ENCODE data around the gene EPN2. TPM values are rescaled to one million over a fixed set of nuclear protein-coding genes. Genes with fewer than 3 reads are reported as not detected.
"Not testable (repeated sequence)": the region's sequence is repeated elsewhere in the genome, so short reads cannot be mapped to it uniquely, and the experiment has no call there.

The EPN2 gene
- total RNA-seq, 1 donor from 2014 or later, result 10.5 TPM

DNA sequence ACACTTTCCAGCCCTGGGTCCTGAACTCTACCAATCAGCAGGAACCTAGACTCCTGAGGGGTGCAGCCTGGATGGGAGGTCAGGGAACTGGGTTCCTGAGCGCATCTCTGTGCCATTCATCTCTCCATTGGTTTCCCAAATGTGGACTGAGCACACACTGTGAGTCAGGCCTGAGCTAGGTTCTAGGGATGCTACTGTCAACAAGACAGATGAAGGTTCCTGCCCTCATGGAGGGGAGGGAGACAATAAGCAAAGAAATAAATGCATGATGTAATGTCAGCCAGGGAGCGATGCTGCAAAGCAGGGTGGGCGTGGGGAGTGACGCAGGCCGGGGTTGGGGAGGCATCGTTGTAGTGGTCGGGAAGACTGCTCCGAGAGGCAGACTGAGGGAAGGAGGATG, 17.0 kb upstream of the EPN2 start:
- H3K27ac Mint-ChIP-seq; H3K36me3 Mint-ChIP-seq (ENCODE audit: low read depth); intact Hi-C loops (cut with micrococcal nuclease); H3K4me3 Mint-ChIP-seq (ENCODE audit: low read depth); H3K4me1 Mint-ChIP-seq (ENCODE audit: low read depth); DNase-seq (ENCODE audit: low spot score); H3K27me3 Mint-ChIP-seq (ENCODE audit: low read depth); H3K9me3 Mint-ChIP-seq: not testable (repeated sequence)

DNA sequence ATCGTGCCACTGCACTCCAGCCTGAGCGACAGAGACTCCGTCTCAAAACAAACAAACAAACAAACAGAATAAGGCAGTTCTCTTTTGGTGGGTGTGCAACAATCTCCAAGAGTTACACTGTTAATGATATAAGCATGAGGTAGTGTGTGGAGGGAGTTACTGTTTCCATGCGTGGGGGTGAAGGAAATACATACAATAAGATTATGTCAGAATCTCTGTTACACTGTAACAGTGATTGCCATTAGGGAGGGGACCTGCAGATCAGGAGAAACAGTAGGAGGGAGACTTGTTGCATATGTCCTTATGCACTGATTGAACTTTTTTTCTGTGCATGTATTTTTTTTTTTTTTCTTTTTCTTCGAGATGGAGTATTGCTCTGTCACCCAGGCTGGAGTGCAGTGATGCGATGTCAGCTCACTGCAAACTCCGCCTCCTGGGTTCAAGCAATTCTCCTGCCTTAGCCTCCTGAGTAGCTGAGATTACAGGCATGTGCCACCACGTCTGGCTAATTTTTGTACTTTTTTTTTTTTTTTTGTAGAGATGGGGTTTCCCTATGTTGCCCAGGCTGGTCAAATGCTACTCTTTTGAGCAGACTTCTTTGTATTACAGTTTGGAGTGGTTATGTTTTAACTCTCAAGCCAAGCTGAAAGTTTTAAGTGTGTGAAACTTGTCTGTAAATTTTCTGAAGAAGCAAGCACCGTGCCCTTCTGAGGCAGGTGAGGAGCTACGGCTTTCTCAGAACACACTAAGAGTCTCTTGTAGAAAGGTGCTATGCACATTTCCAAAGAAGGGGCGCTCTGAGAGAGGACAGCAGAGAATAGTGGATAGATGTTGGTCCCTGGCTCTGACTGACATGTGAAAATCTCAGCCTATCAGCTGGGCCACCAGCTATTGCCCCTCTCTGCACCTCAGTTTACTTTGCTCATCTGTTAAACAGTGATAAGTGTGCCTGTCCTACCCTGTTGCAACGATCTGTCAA, 10.3 kb upstream of the EPN2 start:
- H3K4me1 Mint-ChIP-seq (ENCODE audit: low read depth); H3K4me3 Mint-ChIP-seq (ENCODE audit: low read depth); intact Hi-C loops (cut with micrococcal nuclease); H3K27ac Mint-ChIP-seq; H3K9me3 Mint-ChIP-seq; H3K36me3 Mint-ChIP-seq (ENCODE audit: low read depth); DNase-seq (ENCODE audit: low spot score); H3K27me3 Mint-ChIP-seq (ENCODE audit: low read depth): not testable (repeated sequence)

DNA sequence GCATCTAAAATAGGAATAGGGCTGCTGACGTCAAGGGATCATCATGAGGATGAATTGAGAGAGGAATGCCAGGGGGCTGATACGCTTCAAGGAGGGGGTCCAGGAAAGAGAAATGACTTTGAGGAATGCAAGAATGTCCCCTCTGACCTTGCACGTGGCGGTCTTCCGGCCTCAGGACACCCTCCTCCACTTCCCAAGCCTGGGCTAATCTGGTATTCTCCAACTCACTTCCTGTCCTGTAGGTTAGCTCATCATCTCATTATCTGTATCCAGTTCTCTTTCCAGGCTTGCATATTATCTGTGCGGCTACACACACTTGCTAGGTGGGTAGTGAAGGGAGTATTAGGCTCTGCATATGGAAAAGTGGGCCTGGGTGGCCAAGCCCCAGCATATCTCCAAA, 2.5 kb upstream of the EPN2 start:
- H3K36me3 Mint-ChIP-seq (ENCODE audit: low read depth); H3K4me3 Mint-ChIP-seq (ENCODE audit: low read depth); H3K4me1 Mint-ChIP-seq (ENCODE audit: low read depth); H3K9me3 Mint-ChIP-seq; H3K27me3 Mint-ChIP-seq (ENCODE audit: low read depth); intact Hi-C loops (cut with micrococcal nuclease); H3K27ac Mint-ChIP-seq; DNase-seq (ENCODE audit: low spot score): not testable (repeated sequence)

DNA sequence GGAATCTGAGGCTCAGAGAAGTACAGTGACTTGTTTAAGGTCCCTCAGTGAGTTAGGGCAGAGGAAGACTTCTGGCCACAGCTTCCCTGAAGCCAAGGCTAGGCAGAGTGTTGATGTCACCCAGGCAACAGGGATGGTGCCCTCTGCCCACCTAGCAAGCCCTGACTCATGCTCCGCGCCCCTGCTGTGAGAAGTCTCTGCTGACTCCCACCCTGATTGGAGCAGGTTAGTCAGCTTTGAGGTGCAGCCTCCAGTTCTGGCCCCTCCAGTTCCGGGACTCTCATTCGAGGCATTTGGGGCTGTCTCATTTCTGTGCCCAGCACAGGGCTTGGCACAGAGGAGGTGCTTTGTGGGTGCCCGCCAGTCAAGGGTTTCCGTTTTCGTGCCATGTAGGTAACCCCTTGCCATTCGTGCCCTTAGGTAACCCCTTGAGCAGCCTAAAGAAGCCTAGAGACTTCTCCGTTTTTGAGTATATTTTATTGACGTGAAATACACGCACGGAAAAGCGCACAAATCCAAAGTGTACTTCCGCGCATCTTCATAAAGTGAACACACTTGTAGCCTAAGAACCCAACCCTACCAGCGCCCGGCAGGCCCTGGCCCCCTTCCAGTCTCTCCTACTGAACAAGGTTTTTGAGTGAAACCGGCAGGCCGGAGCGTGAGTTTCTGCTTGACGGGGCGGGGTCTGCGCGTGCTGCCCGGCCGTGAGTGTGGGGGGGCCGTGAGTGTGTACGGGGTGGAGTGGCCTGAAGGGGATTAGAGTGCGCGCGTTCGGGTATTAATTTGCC, 621 bp upstream of the EPN2 start:
- intact Hi-C loops (cut with micrococcal nuclease); H3K27ac Mint-ChIP-seq; H3K9me3 Mint-ChIP-seq; DNase-seq (ENCODE audit: low spot score); H3K27me3 Mint-ChIP-seq (ENCODE audit: low read depth); H3K36me3 Mint-ChIP-seq (ENCODE audit: low read depth); H3K4me1 Mint-ChIP-seq (ENCODE audit: low read depth): not testable (repeated sequence)
- peak overlapping the region; percentile 17 for H3K4me3 Mint-ChIP-seq (ENCODE audit: low read depth)

DNA sequence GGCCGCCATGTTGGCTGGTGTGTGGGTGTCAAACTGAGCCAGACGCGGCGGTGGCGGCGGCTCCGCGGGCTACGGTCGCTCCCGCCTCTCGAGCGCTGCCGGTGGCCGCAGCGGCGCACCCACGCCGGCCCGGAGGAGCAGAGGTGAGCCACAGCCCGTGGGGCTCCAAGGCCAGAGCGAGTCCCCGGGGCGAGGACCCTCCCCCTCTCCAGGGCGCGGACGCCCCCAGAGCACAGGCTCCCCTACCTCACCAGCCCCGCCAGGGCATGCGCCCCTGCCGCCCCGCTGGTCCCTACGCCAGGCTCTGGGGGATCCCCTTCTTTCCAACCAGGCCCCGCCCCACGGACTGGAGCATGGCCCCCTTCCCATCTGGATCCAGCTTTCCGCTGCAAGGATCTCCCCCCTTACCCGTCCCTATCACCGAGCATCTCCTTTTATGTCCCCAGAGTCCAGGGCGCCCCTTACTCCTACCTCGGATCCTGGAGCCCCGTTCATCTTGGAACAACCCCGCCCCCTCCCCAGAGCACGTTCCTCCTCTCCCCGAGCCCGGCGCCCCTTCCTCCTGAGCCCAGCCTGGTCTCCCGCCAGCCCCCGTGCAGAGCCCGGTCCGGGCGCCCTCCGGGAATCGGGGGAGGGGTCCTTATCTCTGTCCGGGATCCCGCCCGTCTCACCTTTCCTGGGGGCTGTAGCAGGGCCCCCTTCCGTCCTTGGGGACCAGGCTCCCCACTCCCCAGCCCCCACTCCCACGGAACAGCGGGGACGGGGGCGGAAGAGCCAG, 412 bp downstream of the EPN2 start:
- DNase-seq (ENCODE audit: low spot score), result peak; percentile 47
- intact Hi-C loops (cut with micrococcal nuclease), result no loop called here
- Mint-ChIP-seq H3K4me3 (ENCODE audit: low read depth) (peak overlapping the region; percentile 83), H3K27me3 (ENCODE audit: low read depth) (peaks cover 9% of the 10 kb centered on the region), H3K4me1 (ENCODE audit: low read depth) (peaks cover 4% of the 10 kb centered on the region), H3K27ac (no peak overlapping the region), H3K9me3 (no peaks in the 10 kb centered on the region), H3K36me3 (ENCODE audit: low read depth) (no peaks in the 10 kb centered on the region)

DNA sequence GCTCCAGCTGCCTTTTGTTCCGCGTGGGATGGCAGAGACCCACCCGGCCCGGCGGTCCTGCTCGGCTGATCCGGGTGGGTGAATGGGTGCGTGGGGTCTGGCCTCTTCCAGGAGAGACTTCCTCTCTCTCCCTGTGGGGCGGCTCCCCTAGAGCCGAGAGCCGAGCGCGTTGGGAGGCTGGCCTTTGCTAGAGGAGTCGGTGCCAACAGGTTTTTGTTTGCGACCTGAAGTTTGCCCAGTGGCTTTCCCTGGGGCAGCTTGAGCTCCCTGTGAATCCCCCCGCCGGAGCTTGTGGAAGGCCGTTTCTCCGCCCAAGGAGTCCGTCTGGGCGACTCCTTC, 970 bp downstream of the EPN2 start:
- no peak for DNase-seq (ENCODE audit: low spot score)
- no peak overlapping the region for H3K27ac Mint-ChIP-seq

DNA sequence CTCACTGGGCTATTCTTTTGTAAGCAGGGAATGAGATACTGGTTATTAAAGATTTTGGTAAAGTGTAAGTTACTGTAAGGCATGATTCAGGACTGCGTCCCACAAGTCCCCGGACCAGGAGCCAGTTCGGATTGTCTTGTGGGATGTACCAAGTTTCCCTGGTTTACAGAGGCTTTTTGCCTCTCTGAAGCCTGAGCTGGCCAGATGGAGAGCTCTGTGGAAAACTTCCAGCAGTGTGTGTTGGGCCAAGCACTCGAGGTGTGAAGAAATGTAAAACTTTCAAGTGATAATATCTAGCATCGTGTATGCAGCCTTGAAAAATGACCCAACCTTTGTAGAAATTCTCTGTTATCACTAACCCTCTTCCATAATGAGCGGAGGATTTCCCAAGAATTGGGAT, 2.4 kb downstream of the EPN2 start:
- peaks cover 9% of the 10 kb centered on the region for H3K27me3 Mint-ChIP-seq (ENCODE audit: low read depth)
- no peak overlapping the region for H3K4me3 Mint-ChIP-seq (ENCODE audit: low read depth)
- intact Hi-C loops (cut with micrococcal nuclease), result no loop called here
- no peak for DNase-seq (ENCODE audit: low spot score)
- peaks cover 4% of the 10 kb centered on the region for H3K4me1 Mint-ChIP-seq (ENCODE audit: low read depth)
- H3K36me3 Mint-ChIP-seq (ENCODE audit: low read depth), result no peaks in the 10 kb centered on the region
- H3K27ac Mint-ChIP-seq, result no peak overlapping the region
- H3K9me3 Mint-ChIP-seq, result no peaks in the 10 kb centered on the region

More for the DNA sequence above, 970 bp downstream of the EPN2 start:
- intact Hi-C loops (cut with micrococcal nuclease), result no loop called here
- peak overlapping the region; percentile 83 for H3K4me3 Mint-ChIP-seq (ENCODE audit: low read depth)
- H3K4me1 Mint-ChIP-seq (ENCODE audit: low read depth), result peaks cover 4% of the 10 kb centered on the region
- H3K27me3 Mint-ChIP-seq (ENCODE audit: low read depth), result peaks cover 9% of the 10 kb centered on the region
- H3K9me3 Mint-ChIP-seq, result no peaks in the 10 kb centered on the region
- H3K36me3 Mint-ChIP-seq (ENCODE audit: low read depth), result no peaks in the 10 kb centered on the region

DNA sequence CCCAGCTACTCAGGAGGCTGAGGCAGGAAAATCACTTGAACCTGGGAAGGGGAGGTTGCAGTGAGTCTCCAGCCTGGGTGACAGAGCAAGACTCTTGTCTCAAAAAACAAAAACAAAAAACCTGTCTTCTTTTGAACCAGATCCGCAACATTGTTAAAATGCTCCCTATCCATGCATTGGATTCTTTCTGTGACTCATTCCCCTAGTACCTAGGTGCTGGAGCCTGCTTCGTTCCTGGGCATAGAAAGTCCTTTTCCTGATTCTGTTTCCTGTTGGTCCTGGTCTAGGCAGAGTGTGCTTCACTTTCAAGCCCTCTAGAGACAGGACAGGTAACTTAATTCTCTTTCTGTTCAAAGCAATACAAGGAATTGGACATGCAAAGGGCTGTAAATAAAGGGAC, 5.2 kb downstream of the EPN2 start:
- H3K27ac Mint-ChIP-seq, result no peak overlapping the region
- no peak overlapping the region for H3K4me3 Mint-ChIP-seq (ENCODE audit: low read depth)
- peaks cover 4% of the 10 kb centered on the region for H3K4me1 Mint-ChIP-seq (ENCODE audit: low read depth)
- H3K9me3 Mint-ChIP-seq, result no peaks in the 10 kb centered on the region
- H3K27me3 Mint-ChIP-seq (ENCODE audit: low read depth), result peaks cover 10% of the 10 kb centered on the region
- H3K36me3 Mint-ChIP-seq (ENCODE audit: low read depth), result no peaks in the 10 kb centered on the region
- intact Hi-C loops (cut with micrococcal nuclease), result no loop called here
- no peak for DNase-seq (ENCODE audit: low spot score)

DNA sequence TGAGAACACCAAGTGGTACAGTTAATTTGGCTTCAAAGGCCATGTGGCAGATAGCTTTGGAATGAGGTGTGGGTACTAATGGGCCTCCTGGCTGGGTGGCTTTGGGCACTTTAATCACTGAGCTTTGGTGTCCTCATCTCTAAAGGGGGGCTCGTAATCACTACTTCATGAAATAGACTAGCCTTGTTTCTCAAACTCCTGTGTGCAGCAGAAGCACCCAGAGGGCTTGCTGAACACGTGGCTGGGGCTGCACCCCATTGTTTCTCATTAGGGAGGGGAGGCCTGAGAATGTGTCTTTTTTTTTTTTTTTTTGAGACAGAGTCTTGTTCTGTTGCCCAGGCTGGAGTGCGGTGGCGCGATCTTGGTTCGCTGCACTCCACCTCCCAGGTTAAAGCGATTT, 5.8 kb downstream of the EPN2 start:
- H3K27ac Mint-ChIP-seq, result no peak overlapping the region
- H3K9me3 Mint-ChIP-seq, result no peaks in the 10 kb centered on the region
- intact Hi-C loops (cut with micrococcal nuclease), result no loop called here
- H3K4me3 Mint-ChIP-seq (ENCODE audit: low read depth), result no peak overlapping the region
- H3K27me3 Mint-ChIP-seq (ENCODE audit: low read depth), result peaks cover 14% of the 10 kb centered on the region
- no peak for DNase-seq (ENCODE audit: low spot score)
- no peaks in the 10 kb centered on the region for H3K36me3 Mint-ChIP-seq (ENCODE audit: low read depth)
- peaks cover 4% of the 10 kb centered on the region for H3K4me1 Mint-ChIP-seq (ENCODE audit: low read depth)

DNA sequence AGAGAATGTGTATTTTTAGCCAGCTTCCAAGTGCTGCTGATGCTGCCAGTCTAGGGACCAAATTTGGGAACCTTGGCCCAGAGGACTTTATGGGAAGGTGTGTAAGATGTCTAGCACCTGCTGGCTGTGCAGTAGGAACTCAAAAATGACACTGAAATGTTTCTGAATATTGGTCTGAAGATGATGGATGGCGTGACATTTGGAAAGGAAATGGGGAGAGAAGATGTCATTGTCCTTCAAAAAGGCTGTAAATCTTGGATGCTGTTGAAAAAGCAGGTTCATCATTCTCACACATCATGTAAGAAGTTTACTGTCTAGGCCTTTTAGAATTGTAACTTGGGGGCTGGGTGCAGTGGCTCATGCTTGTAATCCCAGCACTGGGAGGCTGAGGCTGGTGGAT, 6.7 kb downstream of the EPN2 start:
- intact Hi-C loops (cut with micrococcal nuclease), result no loop called here
- H3K4me1 Mint-ChIP-seq (ENCODE audit: low read depth), result no peaks in the 10 kb centered on the region
- H3K4me3 Mint-ChIP-seq (ENCODE audit: low read depth), result no peak overlapping the region
- H3K36me3 Mint-ChIP-seq (ENCODE audit: low read depth), result no peaks in the 10 kb centered on the region
- H3K27ac Mint-ChIP-seq, result no peak overlapping the region
- no peak for DNase-seq (ENCODE audit: low spot score)
- H3K27me3 Mint-ChIP-seq (ENCODE audit: low read depth), result peaks cover 14% of the 10 kb centered on the region
- no peaks in the 10 kb centered on the region for H3K9me3 Mint-ChIP-seq

DNA sequence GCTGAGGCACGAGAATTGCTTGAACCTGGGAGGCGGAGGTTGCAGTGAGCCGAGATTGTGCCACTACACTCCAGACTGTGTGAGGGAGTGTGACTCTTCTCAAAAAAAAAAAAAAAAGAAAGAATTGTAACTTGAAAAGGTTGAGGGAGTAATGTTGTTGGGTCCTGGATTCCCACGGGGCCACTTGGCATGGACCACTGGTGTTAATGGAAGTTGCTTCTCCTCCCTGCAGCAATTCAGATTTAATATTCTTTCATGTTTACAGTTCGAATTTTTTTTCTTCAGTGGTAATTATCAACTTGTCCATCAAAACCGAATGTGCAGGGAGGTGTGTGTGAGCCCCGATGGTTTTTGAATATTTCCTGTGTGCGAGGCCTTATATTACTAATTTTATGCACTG, 7.2 kb downstream of the EPN2 start:
- H3K27ac Mint-ChIP-seq, result no peak overlapping the region
- peaks cover 14% of the 10 kb centered on the region for H3K27me3 Mint-ChIP-seq (ENCODE audit: low read depth)
- DNase-seq (ENCODE audit: low spot score), result no peak
- H3K4me3 Mint-ChIP-seq (ENCODE audit: low read depth), result no peak overlapping the region
- intact Hi-C loops (cut with micrococcal nuclease), result no loop called here
- H3K36me3 Mint-ChIP-seq (ENCODE audit: low read depth), result no peaks in the 10 kb centered on the region
- no peaks in the 10 kb centered on the region for H3K9me3 Mint-ChIP-seq
- no peaks in the 10 kb centered on the region for H3K4me1 Mint-ChIP-seq (ENCODE audit: low read depth)

DNA sequence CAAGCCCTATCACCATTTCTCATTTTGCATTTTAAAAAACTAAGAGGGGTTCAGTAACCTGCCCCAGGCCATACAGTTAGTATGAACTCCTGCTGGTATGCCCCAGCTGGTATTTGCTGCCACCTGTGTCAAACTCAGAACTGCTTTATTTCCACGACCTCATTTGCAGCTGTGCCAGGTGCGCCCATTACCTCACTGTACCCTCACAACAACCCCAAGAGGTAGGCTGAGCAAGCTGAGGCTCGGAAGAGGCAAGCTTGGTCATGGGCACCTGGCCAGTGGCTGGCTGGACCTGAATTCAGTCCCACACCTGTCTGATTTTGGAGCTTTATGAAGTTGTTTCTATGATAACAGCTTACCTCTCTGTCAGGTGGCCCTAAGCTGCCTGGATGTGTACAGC, 7.6 kb downstream of the EPN2 start:
- H3K27ac Mint-ChIP-seq, result no peak overlapping the region
- H3K36me3 Mint-ChIP-seq (ENCODE audit: low read depth), result no peaks in the 10 kb centered on the region
- no peak overlapping the region for H3K4me3 Mint-ChIP-seq (ENCODE audit: low read depth)
- no peak for DNase-seq (ENCODE audit: low spot score)
- H3K4me1 Mint-ChIP-seq (ENCODE audit: low read depth), result no peaks in the 10 kb centered on the region
- H3K9me3 Mint-ChIP-seq, result no peaks in the 10 kb centered on the region
- intact Hi-C loops (cut with micrococcal nuclease), result no loop called here
- H3K27me3 Mint-ChIP-seq (ENCODE audit: low read depth), result peaks cover 14% of the 10 kb centered on the region

Measured in activated T-helper 2 cell treated with anti-CD3 and anti-CD28 coated beads, Interferon-gamma antibody, Interleukin-2, Interleukin-4, amounts not matched to agents 10 μg/mL and 5 μg/mL and 100 μg/mL, durations not matched to agents 14 hours and 24 hours and 36 hours (primary cell).